ENCODE measurements around the gene HS2ST1.

GRCh38 chr1:87045761-87046304 is 131.4 kb downstream of the HS2ST1 start:
- no peak for TF ChIP-seq POLR2A (IDR thresholded peaks at IDR 0.05)
- no peak for TF ChIP-seq CTCF (IDR thresholded peaks at IDR 0.05)

All from body of pancreas (tissue), 4 donors.